22Rv1 (cell line): ENCODE measurements around the gene COBL.

Experiments used
- CTCF ChIP-seq: fragments of 450-650 bp; IDR thresholded peaks from 2 replicates; pipeline ENCODE4 v1.5.1; 2017; ENCODE audit warnings: mild to moderate bottlenecking
- ZFX ChIP-seq: fragments of 450-650 bp; IDR thresholded peaks from 2 replicates; pipeline ENCODE4 v1.6.1; 2017; ENCODE audit warnings: antibody characterized with exemption, borderline replicate concordance

GRCh38 chr7:51276967-51277366 is 39.6 kb downstream of the COBL start:
- no peak for TF ChIP-seq CTCF
- TF ChIP-seq ZFX: no peak
